ENCODE data around the gene VEZF1. TPM values are rescaled to one million over a fixed set of nuclear protein-coding genes. Genes with fewer than 3 reads are reported as not detected.

The VEZF1 gene
- total RNA-seq, 1 experiment from 2014 or later, result 52.1 TPM

DNA sequence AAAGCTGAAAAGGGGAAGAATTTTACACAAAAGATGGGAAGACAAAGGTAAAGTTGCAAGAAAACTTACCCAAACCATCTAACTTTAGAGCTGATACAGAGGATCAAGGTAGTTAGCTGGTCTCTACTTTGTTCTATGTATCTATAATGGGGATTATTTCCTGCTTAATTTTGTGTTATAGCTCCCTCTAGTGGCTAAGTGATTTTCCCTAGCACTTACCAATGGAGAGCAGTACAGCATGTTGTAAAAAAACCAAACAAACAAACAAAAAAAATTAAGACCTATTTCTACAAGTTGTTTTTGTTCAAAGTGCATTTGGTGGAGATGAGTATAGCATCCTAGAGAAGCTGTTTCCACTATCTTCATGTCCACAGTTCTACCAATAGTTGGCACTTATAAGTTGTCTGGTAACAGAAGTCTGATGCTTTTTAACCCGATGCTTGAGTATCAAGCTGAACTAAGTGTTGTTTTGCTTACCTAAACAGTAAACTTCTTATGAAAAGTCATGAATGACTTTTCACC, 11.5 kb upstream of the VEZF1 start:
- H3K36me3 Mint-ChIP-seq (ENCODE audit: insufficient read depth, unreplicated experiment), result peaks cover 85% of the 10 kb centered on the region
- CTCF ChIA-PET, result interaction anchor here (0.5 to 2.0 kb wide), 23 partner anchors 10 to 1730 kb away, joined by 3 to 23 read pairs (median 5); partner anchors contain the start of gene VEZF1
- H3K4me1 ChIP-seq, result peaks cover 12% of the 10 kb centered on the region
- H3K27ac Mint-ChIP-seq (ENCODE audit: unreplicated experiment), result no peak overlapping the region
- peaks cover 4% of the 10 kb centered on the region; the same call in 1 of the 2 replicates for H3K36me3 ChIP-seq (ENCODE audit: control insufficient read depth, insufficient read depth, low read length)
- H3K27me3 Mint-ChIP-seq (ENCODE audit: insufficient read depth, unreplicated experiment), result no peaks in the 10 kb centered on the region
- no peaks in the 10 kb centered on the region for H3K9me3 Mint-ChIP-seq (ENCODE audit: unreplicated experiment)
- DNase-seq, result peak in 1 of 2 experiments; percentile 68
- H3K4me3 Mint-ChIP-seq (ENCODE audit: unreplicated experiment), result no peak overlapping the region
- peaks cover 9% of the 10 kb centered on the region for H3K4me1 Mint-ChIP-seq (ENCODE audit: low read depth, unreplicated experiment)
- TF ChIP-seq, protein P1, sequence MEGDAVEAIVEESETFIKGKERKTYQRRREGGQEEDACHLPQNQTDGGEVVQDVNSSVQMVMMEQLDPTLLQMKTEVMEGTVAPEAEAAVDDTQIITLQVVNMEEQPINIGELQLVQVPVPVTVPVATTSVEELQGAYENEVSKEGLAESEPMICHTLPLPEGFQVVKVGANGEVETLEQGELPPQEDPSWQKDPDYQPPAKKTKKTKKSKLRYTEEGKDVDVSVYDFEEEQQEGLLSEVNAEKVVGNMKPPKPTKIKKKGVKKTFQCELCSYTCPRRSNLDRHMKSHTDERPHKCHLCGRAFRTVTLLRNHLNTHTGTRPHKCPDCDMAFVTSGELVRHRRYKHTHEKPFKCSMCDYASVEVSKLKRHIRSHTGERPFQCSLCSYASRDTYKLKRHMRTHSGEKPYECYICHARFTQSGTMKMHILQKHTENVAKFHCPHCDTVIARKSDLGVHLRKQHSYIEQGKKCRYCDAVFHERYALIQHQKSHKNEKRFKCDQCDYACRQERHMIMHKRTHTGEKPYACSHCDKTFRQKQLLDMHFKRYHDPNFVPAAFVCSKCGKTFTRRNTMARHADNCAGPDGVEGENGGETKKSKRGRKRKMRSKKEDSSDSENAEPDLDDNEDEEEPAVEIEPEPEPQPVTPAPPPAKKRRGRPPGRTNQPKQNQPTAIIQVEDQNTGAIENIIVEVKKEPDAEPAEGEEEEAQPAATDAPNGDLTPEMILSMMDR (IDR thresholded peaks at IDR 0.05; ENCODE audit: insufficient read depth in 1 of 2, low read depth in 1 of 2, low read length in 1 of 2, severe bottlenecking in 1 of 2, unreplicated experiment in 1 of 2), result peak; percentile 71 to 81
- no peaks in the 10 kb centered on the region for H3K9me3 ChIP-seq
- POLR2A ChIA-PET, result interaction anchor here (0.5 to 1.1 kb wide), 7 partner anchors 8 to 476 kb away, joined by 3 to 6 read pairs (median 3); partner anchors contain the start of genes DYNLL2 and MRPS23
- H3K4me3 ChIP-seq (ENCODE audit: low read depth, low read length), result no peak overlapping the region
- no TSS peak for BruUV-seq (replicated peaks)
- intact Hi-C loops (cut with micrococcal nuclease; ENCODE audit: unreplicated experiment), result loop anchor here (1.0 kb wide), 1 partner anchor 114 kb away; no protein-coding TSS in a partner anchor
- H3K27me3 ChIP-seq (replicated peaks; ENCODE audit: control insufficient read depth, insufficient read depth, low read length), result no peaks in the 10 kb centered on the region

DNA sequence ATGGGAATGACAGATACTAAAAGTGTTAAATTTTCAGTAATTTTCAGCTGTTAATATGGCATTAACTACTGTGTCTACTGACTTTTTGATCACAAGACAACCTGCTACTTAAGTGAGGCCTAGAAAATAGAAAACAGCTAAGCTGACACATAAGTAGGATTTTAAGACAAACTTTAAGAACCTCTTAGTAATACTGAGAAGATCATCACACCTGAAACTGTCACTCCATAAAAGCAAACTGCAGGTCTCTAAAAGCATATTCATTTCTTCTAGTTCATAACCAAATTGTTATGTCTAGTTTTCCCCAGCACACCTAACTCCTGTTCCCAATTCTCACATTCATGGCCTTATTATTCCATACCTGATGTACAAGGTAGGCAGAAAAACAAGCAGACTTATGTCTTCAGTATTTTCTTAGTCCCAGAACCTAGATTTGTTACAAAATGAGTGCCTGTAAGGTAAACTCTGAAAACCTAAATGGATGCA, 11.0 kb upstream of the VEZF1 start:
- no peak overlapping the region for H3K4me3 ChIP-seq (ENCODE audit: low read depth, low read length)
- TF ChIP-seq, protein P1 (IDR thresholded peaks at IDR 0.05; ENCODE audit: insufficient read depth in 1 of 2, low read depth in 1 of 2, low read length in 1 of 2, severe bottlenecking in 1 of 2, unreplicated experiment in 1 of 2), result no peak
- no TSS peak for BruUV-seq (replicated peaks)
- H3K4me3 Mint-ChIP-seq (ENCODE audit: unreplicated experiment), result no peak overlapping the region
- H3K9me3 ChIP-seq, result no peaks in the 10 kb centered on the region
- POLR2A ChIA-PET, result interaction anchor here (0.6 to 1.1 kb wide), 6 partner anchors 9 to 476 kb away, joined by 3 to 6 read pairs (median 4); partner anchors contain the start of genes DYNLL2 and MRPS23
- H3K27ac Mint-ChIP-seq (ENCODE audit: unreplicated experiment), result no peak overlapping the region
- H3K9me3 Mint-ChIP-seq (ENCODE audit: unreplicated experiment), result no peaks in the 10 kb centered on the region
- intact Hi-C loops (cut with micrococcal nuclease; ENCODE audit: unreplicated experiment), result loop anchor here (1.0 kb wide), 1 partner anchor 114 kb away; no protein-coding TSS in a partner anchor
- H3K4me1 ChIP-seq, result peaks cover 10% of the 10 kb centered on the region
- no peaks in the 10 kb centered on the region for H3K27me3 Mint-ChIP-seq (ENCODE audit: insufficient read depth, unreplicated experiment)
- no peak for DNase-seq
- H3K36me3 Mint-ChIP-seq (ENCODE audit: insufficient read depth, unreplicated experiment), result peaks cover 85% of the 10 kb centered on the region
- no peaks in the 10 kb centered on the region for H3K27me3 ChIP-seq (replicated peaks; ENCODE audit: control insufficient read depth, insufficient read depth, low read length)
- peaks cover 4% of the 10 kb centered on the region; the same call in 1 of the 2 replicates for H3K36me3 ChIP-seq (ENCODE audit: control insufficient read depth, insufficient read depth, low read length)
- peaks cover 13% of the 10 kb centered on the region for H3K4me1 Mint-ChIP-seq (ENCODE audit: low read depth, unreplicated experiment)
- CTCF ChIA-PET, result interaction anchor here (0.5 to 2.0 kb wide), 20 partner anchors 10 to 1730 kb away, joined by 3 to 23 read pairs (median 5); partner anchors contain the start of gene VEZF1

DNA sequence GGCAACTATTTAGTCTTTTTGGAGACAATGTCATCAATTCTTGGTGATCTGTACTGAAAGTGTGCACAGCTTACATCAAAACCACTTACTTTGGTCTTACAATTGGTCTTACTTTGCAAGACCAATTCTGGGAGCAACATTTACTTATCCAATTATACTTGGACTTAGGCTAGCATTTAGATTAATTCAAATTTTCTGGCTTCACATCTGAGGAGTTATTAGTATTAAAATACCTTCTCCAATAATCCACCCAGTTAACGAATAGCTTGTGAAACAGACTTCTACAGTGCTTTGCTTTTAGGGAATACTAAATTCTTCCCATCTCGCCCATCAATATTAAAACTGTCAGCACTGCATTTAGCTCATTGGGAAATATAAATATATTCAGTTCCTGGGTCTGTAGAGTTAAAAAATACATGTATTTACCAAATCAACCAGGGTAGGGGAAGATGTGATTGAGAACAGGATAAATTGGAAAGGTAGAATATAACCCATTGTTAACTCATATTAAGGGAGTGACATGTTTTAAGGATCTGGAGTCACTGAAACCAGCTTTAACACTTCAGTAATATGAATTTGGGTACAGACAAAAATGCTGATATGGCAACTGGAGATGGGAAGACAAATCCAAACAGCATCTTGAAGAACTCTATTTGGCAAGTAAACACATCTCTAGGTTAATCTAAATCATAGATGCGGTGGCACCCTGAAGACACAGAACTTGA, 9.2 kb upstream of the VEZF1 start:
- peaks cover 19% of the 10 kb centered on the region for H3K4me1 Mint-ChIP-seq (ENCODE audit: low read depth, unreplicated experiment)
- peaks cover 83% of the 10 kb centered on the region for H3K36me3 Mint-ChIP-seq (ENCODE audit: insufficient read depth, unreplicated experiment)
- Histone ChIP-seq H3K27me3 (replicated peaks; ENCODE audit: control insufficient read depth, insufficient read depth, low read length) (no peaks in the 10 kb centered on the region), H3K4me1 (peaks cover 16% of the 10 kb centered on the region), H3K36me3 (ENCODE audit: control insufficient read depth, insufficient read depth, low read length) (peaks cover 1% of the 10 kb centered on the region; the same call in 1 of the 2 replicates), H3K4me3 (ENCODE audit: low read depth, low read length) (no peak overlapping the region), H3K9me3 (no peaks in the 10 kb centered on the region)
- ChIA-PET CTCF (interaction anchor here (0.6 to 2.3 kb wide), 2 partner anchors 105 to 144 kb away, joined by 3 to 9 read pairs; no protein-coding TSS in a partner anchor), POLR2A (interaction anchor here (0.8 to 1.1 kb wide), 5 partner anchors 10 to 140 kb away, joined by 3 read pairs; partner anchors contain the start of gene CUEDC1)
- H3K27me3 Mint-ChIP-seq (ENCODE audit: insufficient read depth, unreplicated experiment), result no peaks in the 10 kb centered on the region
- no peak overlapping the region for H3K4me3 Mint-ChIP-seq (ENCODE audit: unreplicated experiment)
- no peaks in the 10 kb centered on the region for H3K9me3 Mint-ChIP-seq (ENCODE audit: unreplicated experiment)
- DNase-seq, result no peak
- H3K27ac Mint-ChIP-seq (ENCODE audit: unreplicated experiment), result no peak overlapping the region
- TF ChIP-seq, protein P1 (IDR thresholded peaks at IDR 0.05; ENCODE audit: insufficient read depth in 1 of 2, low read depth in 1 of 2, low read length in 1 of 2, severe bottlenecking in 1 of 2, unreplicated experiment in 1 of 2), result no peak
- intact Hi-C loops (cut with micrococcal nuclease; ENCODE audit: unreplicated experiment), result no loop called here
- BruUV-seq (replicated peaks), result no TSS peak
